ENCODE measurements around the gene C5orf22. TPM values are rescaled to one million over a fixed set of nuclear protein-coding genes. Genes with fewer than 3 reads are reported as not detected.

The C5orf22 gene
- total and polyA plus RNA-seq, 2 of the 13 experiments (the other 11 are each of a cell fraction or from before 2014, with no cell fraction given) = 14.0 to 21.5 TPM

GRCh38 chr5:31579558-31579957 is 47.5 kb downstream of the C5orf22 start (continued):
- TF ChIP-seq, protein P1, sequence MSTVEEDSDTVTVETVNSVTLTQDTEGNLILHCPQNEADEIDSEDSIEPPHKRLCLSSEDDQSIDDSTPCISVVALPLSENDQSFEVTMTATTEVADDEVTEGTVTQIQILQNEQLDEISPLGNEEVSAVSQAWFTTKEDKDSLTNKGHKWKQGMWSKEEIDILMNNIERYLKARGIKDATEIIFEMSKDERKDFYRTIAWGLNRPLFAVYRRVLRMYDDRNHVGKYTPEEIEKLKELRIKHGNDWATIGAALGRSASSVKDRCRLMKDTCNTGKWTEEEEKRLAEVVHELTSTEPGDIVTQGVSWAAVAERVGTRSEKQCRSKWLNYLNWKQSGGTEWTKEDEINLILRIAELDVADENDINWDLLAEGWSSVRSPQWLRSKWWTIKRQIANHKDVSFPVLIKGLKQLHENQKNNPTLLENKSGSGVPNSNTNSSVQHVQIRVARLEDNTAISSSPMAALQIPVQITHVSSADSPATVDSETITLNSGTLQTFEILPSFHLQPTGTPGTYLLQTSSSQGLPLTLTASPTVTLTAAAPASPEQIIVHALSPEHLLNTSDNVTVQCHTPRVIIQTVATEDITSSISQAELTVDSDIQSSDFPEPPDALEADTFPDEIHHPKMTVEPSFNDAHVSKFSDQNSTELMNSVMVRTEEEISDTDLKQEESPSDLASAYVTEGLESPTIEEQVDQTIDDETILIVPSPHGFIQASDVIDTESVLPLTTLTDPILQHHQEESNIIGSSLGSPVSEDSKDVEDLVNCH (CRISPR knock-in tag; IDR thresholded peaks at IDR 0.05) = no peak
- TF ChIP-seq GABPA (IDR thresholded peaks at IDR 0.05; ENCODE audit: low read depth, low read length) = no peak
- TF ChIP-seq GABPA (CRISPR knock-in tag; IDR thresholded peaks at IDR 0.05; ENCODE audit: low read depth) = no peak
- TF ChIP-seq ZFY (CRISPR knock-in tag; IDR thresholded peaks at IDR 0.05) = no peak
- TF ChIP-seq RARA (CRISPR knock-in tag; IDR thresholded peaks at IDR 0.05) = no peak
- no peak for TF ChIP-seq CEBPZ (IDR thresholded peaks at IDR 0.05; ENCODE audit: low read length)
- TF ChIP-seq, protein P2, sequence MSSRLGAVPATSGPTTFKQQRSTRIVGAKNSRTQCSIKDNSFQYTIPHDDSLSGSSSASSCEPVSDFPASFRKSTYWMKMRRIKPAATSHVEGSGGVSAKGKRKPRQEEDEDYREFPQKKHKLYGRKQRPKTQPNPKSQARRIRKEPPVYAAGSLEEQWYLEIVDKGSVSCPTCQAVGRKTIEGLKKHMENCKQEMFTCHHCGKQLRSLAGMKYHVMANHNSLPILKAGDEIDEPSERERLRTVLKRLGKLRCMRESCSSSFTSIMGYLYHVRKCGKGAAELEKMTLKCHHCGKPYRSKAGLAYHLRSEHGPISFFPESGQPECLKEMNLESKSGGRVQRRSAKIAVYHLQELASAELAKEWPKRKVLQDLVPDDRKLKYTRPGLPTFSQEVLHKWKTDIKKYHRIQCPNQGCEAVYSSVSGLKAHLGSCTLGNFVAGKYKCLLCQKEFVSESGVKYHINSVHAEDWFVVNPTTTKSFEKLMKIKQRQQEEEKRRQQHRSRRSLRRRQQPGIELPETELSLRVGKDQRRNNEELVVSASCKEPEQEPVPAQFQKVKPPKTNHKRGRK (CRISPR knock-in tag; IDR thresholded peaks at IDR 0.05) = no peak
